HL-60 (cell line): ENCODE data around the gene NTN1.

ENCODE experiments used
- GABPA ChIP-seq: IDR thresholded peaks from 2 replicates; pipeline ENCODE4 v1.6.1; 2012; ENCODE audit warnings: low read depth
- POLR2AphosphoS5 ChIP-seq: IDR thresholded peaks from 2 replicates; pipeline ENCODE4 v1.6.1; 2012; ENCODE audit warnings: low read depth
- SPI1 ChIP-seq: IDR thresholded peaks from 2 replicates; pipeline ENCODE4 v1.6.1; 2012; ENCODE audit warnings: low read depth, mild to moderate bottlenecking, borderline replicate concordance
- TF ChIP-seq, protein P1 (sequence below): IDR thresholded peaks from one replicate; pipeline ENCODE4 v1.5.1; 2011; ENCODE audit warnings: low read length, control low read depth, inconsistent platforms; ENCODE audit not compliant: insufficient read depth
- TF ChIP-seq, protein P2 (sequence below): IDR thresholded peaks from 2 replicates; pipeline ENCODE4 v1.6.1; 2012; ENCODE audit warnings: low read depth; ENCODE audit not compliant: insufficient replicate concordance

DNA sequence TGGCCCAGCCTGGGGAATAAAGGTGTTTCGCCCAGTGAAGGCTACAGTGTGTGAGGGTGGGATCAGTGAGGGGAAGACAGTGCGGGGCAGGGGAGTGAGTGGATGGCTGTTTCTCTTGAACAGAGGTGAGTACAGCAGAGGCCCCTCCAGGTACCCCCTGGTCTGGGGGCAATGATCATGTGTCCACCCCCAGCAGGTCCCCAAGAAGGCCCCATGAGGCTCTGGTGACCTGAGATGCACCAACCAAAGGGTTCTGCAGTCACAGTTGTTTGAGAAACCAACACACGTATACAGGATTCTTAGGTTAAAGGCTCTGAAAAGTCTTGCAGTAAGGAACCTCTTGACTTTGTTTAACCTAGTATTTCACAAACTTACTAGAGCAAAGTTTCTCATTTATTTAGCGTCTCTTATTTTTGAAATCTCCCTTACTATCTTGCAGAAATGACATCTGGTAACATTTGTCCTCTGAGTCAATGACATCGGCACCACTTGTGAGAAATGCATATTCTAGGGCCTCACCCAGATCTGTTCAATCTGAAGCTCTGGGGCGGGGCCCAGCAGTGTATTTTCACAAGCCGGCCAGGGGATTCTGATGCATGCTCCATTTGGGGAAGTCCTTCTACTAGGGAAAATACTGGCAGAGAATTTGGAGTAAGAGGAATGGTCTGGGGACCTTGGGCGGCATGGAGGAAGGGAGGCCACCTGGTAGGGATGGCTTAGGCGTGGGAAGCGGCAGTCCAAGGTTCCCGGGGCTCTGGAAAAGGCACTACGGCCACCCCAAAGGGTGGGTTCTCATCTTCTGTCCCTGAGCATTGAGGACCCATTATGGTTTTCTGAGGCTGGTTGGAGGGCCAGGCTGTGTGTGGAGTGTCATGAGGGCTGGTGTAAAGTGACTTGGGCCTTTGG is 217.3 kb downstream of the NTN1 start:
- TF ChIP-seq, protein P1, sequence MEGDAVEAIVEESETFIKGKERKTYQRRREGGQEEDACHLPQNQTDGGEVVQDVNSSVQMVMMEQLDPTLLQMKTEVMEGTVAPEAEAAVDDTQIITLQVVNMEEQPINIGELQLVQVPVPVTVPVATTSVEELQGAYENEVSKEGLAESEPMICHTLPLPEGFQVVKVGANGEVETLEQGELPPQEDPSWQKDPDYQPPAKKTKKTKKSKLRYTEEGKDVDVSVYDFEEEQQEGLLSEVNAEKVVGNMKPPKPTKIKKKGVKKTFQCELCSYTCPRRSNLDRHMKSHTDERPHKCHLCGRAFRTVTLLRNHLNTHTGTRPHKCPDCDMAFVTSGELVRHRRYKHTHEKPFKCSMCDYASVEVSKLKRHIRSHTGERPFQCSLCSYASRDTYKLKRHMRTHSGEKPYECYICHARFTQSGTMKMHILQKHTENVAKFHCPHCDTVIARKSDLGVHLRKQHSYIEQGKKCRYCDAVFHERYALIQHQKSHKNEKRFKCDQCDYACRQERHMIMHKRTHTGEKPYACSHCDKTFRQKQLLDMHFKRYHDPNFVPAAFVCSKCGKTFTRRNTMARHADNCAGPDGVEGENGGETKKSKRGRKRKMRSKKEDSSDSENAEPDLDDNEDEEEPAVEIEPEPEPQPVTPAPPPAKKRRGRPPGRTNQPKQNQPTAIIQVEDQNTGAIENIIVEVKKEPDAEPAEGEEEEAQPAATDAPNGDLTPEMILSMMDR: no peak
- TF ChIP-seq GABPA (no peak), SPI1 (no peak), POLR2AphosphoS5 (no peak)
- TF ChIP-seq, protein P2, sequence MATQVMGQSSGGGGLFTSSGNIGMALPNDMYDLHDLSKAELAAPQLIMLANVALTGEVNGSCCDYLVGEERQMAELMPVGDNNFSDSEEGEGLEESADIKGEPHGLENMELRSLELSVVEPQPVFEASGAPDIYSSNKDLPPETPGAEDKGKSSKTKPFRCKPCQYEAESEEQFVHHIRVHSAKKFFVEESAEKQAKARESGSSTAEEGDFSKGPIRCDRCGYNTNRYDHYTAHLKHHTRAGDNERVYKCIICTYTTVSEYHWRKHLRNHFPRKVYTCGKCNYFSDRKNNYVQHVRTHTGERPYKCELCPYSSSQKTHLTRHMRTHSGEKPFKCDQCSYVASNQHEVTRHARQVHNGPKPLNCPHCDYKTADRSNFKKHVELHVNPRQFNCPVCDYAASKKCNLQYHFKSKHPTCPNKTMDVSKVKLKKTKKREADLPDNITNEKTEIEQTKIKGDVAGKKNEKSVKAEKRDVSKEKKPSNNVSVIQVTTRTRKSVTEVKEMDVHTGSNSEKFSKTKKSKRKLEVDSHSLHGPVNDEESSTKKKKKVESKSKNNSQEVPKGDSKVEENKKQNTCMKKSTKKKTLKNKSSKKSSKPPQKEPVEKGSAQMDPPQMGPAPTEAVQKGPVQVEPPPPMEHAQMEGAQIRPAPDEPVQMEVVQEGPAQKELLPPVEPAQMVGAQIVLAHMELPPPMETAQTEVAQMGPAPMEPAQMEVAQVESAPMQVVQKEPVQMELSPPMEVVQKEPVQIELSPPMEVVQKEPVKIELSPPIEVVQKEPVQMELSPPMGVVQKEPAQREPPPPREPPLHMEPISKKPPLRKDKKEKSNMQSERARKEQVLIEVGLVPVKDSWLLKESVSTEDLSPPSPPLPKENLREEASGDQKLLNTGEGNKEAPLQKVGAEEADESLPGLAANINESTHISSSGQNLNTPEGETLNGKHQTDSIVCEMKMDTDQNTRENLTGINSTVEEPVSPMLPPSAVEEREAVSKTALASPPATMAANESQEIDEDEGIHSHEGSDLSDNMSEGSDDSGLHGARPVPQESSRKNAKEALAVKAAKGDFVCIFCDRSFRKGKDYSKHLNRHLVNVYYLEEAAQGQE: no peak
